ENCODE measurements around the gene GIMD1. TPM values are rescaled to one million over a fixed set of nuclear protein-coding genes. Genes with fewer than 3 reads are reported as not detected.
A peak's percentile ranks its signal among the peaks of the same experiment; 100 is the strongest.

GIMD1 gene
- total RNA-seq, 2 experiments from 2014 or later: not detected

GRCh38 chr4:106318511-106318910 lies 50.1 kb downstream of the GIMD1 start:
- Mint-ChIP-seq H3K36me3 (ENCODE audit: low read depth) (peaks cover 36% of the 10 kb centered on the region), H3K27me3 (no peaks in the 10 kb centered on the region), H3K27ac (no peak overlapping the region), H3K4me1 (ENCODE audit: low read depth) (peaks cover 15% of the 10 kb centered on the region), H3K9me3 (no peaks in the 10 kb centered on the region), H3K4me3 (no peak overlapping the region)
- no peak for ATAC-seq (ENCODE audit: poor library complexity)
- CTCF ChIA-PET: no interaction called here
- TF ChIP-seq CTCF (IDR thresholded peaks at IDR 0.05): no peak
- peaks cover 0 to 9% of the 10 kb centered on the region in 2 experiments for H3K9me3 ChIP-seq (ENCODE audit: control insufficient read depth in 1 of 2, insufficient read depth in 1 of 2, low read length in 2 of 2)
- H3K4me3 ChIP-seq (ENCODE audit: low read length): no peak overlapping the region
- H3K36me3 ChIP-seq (ENCODE audit: insufficient read depth, low read length): no peaks in the 10 kb centered on the region
- no peak overlapping the region for H3K27ac ChIP-seq (ENCODE audit: low read depth in 1 of 2, low read length in 2 of 2)
- DNase-seq: no peak
- peaks cover 21% of the 10 kb centered on the region for H3K4me1 ChIP-seq (ENCODE audit: insufficient read depth, low read length)
- no peaks in the 10 kb centered on the region for H3K27me3 ChIP-seq (ENCODE audit: control insufficient read depth in 1 of 2, insufficient read depth in 2 of 2, low read length in 2 of 2)
- POLR2A ChIA-PET: no interaction called here
- intact Hi-C loops (cut with DNase I, micrococcal nuclease): loop anchor here (5.0 to 10.0 kb wide), 4 partner anchors 611 to 1616 kb away; partner anchors contain the start of genes CYP2U1 (in 1 of the 2), GSTCD (in 1 of the 2), INTS12 (in 1 of the 2) and PAPSS1 (in 1 of the 2)

- Histone ChIP-seq H3K36me3 (ENCODE audit: insufficient read depth, low read length) (no peaks in the 10 kb centered on the region), H3K27me3 (ENCODE audit: control insufficient read depth in 1 of 2, insufficient read depth in 2 of 2, low read length in 2 of 2) (no peaks in the 10 kb centered on the region), H3K4me3 (ENCODE audit: low read length) (no peak overlapping the region), H3K4me1 (ENCODE audit: insufficient read depth, low read length) (peaks cover 21% of the 10 kb centered on the region), H3K9me3 (ENCODE audit: control insufficient read depth in 1 of 2, insufficient read depth in 1 of 2, low read length in 2 of 2) (peaks cover 0 to 9% of the 10 kb centered on the region in 2 experiments), H3K27ac (ENCODE audit: low read depth in 1 of 2, low read length in 2 of 2) (no peak overlapping the region)
- TF ChIP-seq CTCF (IDR thresholded peaks at IDR 0.05): no peak
- Mint-ChIP-seq H3K27me3 (no peaks in the 10 kb centered on the region), H3K4me3 (no peak overlapping the region), H3K9me3 (no peaks in the 10 kb centered on the region), H3K27ac (no peak overlapping the region), H3K4me1 (ENCODE audit: low read depth) (peaks cover 21% of the 10 kb centered on the region), H3K36me3 (ENCODE audit: low read depth) (peaks cover 30% of the 10 kb centered on the region)
- ATAC-seq (ENCODE audit: poor library complexity): no peak
- intact Hi-C loops (cut with DNase I, micrococcal nuclease): loop anchor here (5.0 to 10.0 kb wide), 4 partner anchors 611 to 1617 kb away; partner anchors contain the start of genes CYP2U1 (in 1 of the 2), GSTCD (in 1 of the 2), INTS12 (in 1 of the 2) and PAPSS1 (in 1 of the 2)
- ChIA-PET CTCF (no interaction called here), POLR2A (no interaction called here)
- no peak for DNase-seq
Observed at GRCh38 chr4:106317815-106318214, 50.8 kb downstream of the GIMD1 start.

GRCh38 chr4:106316773-106317409 lies 51.7 kb downstream of the GIMD1 start:
- Histone ChIP-seq H3K9me3 (ENCODE audit: control insufficient read depth in 1 of 2, insufficient read depth in 1 of 2, low read length in 2 of 2) (peaks cover 0 to 9% of the 10 kb centered on the region in 2 experiments), H3K36me3 (ENCODE audit: insufficient read depth, low read length) (no peaks in the 10 kb centered on the region), H3K27me3 (ENCODE audit: control insufficient read depth in 1 of 2, insufficient read depth in 2 of 2, low read length in 2 of 2) (no peaks in the 10 kb centered on the region), H3K4me3 (ENCODE audit: low read length) (peak overlapping the region; percentile 81), H3K4me1 (ENCODE audit: insufficient read depth, low read length) (peaks cover 18% of the 10 kb centered on the region), H3K27ac (ENCODE audit: low read depth in 1 of 2, low read length in 2 of 2) (peak overlapping the region; percentile 95 to 96)
- ChIA-PET CTCF (no interaction called here), POLR2A (interaction anchor here (1.4 kb wide), 1 partner anchor 59 kb away, joined by 4 read pairs; no protein-coding TSS in a partner anchor)
- H3K4me1 Mint-ChIP-seq (ENCODE audit: low read depth): peaks cover 27% of the 10 kb centered on the region
- intact Hi-C loops (cut with DNase I, micrococcal nuclease): loop anchor here (5.0 to 10.0 kb wide), 4 partner anchors 610 to 1618 kb away; partner anchors contain the start of genes CYP2U1 (in 1 of the 2), GSTCD (in 1 of the 2), INTS12 (in 1 of the 2) and PAPSS1 (in 1 of the 2)
- H3K4me3 Mint-ChIP-seq: no peak overlapping the region
- no peaks in the 10 kb centered on the region for H3K27me3 Mint-ChIP-seq
- H3K9me3 Mint-ChIP-seq: no peaks in the 10 kb centered on the region
- no peak overlapping the region for H3K27ac Mint-ChIP-seq
- peaks cover 28% of the 10 kb centered on the region for H3K36me3 Mint-ChIP-seq (ENCODE audit: low read depth)
- DNase-seq: no peak
- no peak for ATAC-seq (ENCODE audit: poor library complexity)
- TF ChIP-seq CTCF (IDR thresholded peaks at IDR 0.05): no peak
